Loucy (cell line): Measurements from ENCODE around the gene TAF4B.

Experiments used
- EZH2phosphoT487 ChIP-seq: fragments of 200-600 bp; IDR thresholded peaks from 2 replicates; pipeline ENCODE4 v1.6.1; 2018; ENCODE audit warnings: antibody characterized with exemption, mild to moderate bottlenecking, moderate library complexity, borderline replicate concordance
- TF ChIP-seq, protein P1 (sequence below): fragments of 200-600 bp; sonication (generic); conservative IDR thresholded peaks from 2 replicates; pipeline ENCODE4 v1.5.1; 2014; ENCODE audit warnings: mild to moderate bottlenecking, antibody characterized with exemption, low read length

DNA sequence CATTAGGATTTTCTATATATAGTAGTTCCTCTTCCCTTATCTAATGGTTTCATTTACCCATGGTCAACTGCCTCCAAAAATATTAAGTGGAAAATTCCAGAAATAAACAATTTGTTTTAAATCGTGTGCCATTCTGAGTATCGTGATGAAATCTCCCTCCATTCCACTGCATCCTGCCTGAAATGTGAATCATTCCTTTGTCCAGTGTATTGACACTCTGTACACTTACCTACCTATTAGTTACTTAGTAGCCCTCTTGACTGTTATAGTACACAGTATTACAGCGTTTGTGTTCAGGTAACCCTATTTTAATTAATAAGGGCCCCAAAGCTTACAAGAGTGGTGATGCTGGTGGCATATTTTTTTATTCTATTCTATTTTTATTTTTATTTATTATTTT is 26.2 kb downstream of the TAF4B start:
- TF ChIP-seq, protein P1, sequence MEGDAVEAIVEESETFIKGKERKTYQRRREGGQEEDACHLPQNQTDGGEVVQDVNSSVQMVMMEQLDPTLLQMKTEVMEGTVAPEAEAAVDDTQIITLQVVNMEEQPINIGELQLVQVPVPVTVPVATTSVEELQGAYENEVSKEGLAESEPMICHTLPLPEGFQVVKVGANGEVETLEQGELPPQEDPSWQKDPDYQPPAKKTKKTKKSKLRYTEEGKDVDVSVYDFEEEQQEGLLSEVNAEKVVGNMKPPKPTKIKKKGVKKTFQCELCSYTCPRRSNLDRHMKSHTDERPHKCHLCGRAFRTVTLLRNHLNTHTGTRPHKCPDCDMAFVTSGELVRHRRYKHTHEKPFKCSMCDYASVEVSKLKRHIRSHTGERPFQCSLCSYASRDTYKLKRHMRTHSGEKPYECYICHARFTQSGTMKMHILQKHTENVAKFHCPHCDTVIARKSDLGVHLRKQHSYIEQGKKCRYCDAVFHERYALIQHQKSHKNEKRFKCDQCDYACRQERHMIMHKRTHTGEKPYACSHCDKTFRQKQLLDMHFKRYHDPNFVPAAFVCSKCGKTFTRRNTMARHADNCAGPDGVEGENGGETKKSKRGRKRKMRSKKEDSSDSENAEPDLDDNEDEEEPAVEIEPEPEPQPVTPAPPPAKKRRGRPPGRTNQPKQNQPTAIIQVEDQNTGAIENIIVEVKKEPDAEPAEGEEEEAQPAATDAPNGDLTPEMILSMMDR, result no peak
- TF ChIP-seq EZH2phosphoT487, result no peak
